HCT116 (cell line): ENCODE results near the gene INTS14. TPM values are rescaled to one million over a fixed set of nuclear protein-coding genes. Genes with fewer than 3 reads are reported as not detected.

Experiments used
- ATAC-seq: fragments of 200-7000 bp; cut with Tn5 transposase; 2 replicates; pipeline ENCODE4 v1.9.1; 2020; ENCODE audit warnings: mild to moderate bottlenecking, moderate library complexity
- BruUV-seq: library from RNA; stranded (reverse); fragments of 400-500 nt; replicated peaks from 2 replicates; lab custom pipeline; 2021; lab: Mats Ljungman, UMichigan
- CTCF ChIA-PET: fragments of 300-600 bp; sonication (Branson Sonifier 250); formaldehyde crosslinking; loops from one replicate; lab custom pipeline; 2021; ENCODE audit warnings: antibody characterized with exemption; lab: Charles Lee
- POLR2A ChIA-PET: fragments of 300-600, 350-600 bp; sonication (Branson Sonifier 250); formaldehyde crosslinking; loops from one replicate; lab custom pipeline; 2021; ENCODE audit warnings: antibody characterized with exemption; lab: Charles Lee
- RAD21 ChIA-PET, 2 experiments: fragments of 300-600 bp; sonication (Branson Sonifier 250); formaldehyde crosslinking; loops; one replicate each; lab custom pipeline; 2023; ENCODE audit warnings: low total read pairs in 2 of 2; ENCODE audit not compliant: uncharacterized antibody in 2 of 2, unreplicated experiment in 2 of 2, low non-redundant PET in 1 of 2; lab: Charles Lee
- DNase-seq: peaks from one replicate; pipeline ENCODE4 v3.0.0-alpha.2; 2010; ENCODE audit warnings: low read depth, low spot score
- H2AFZ ChIP-seq: fragments of 200-600 bp; shearing (Covaris generic), sonication (generic); 2 replicates; pipeline ENCODE4 v1.6.1; 2017; ENCODE audit warnings: low read depth, mixed run types, mixed read lengths, antibody characterized with exemption, low read length; ENCODE audit not compliant: poor library complexity, severe bottlenecking
- H3K27ac ChIP-seq: 2 replicates; pipeline ENCODE4 v1.5.1; 2012; ENCODE audit warnings: low read depth, low read length
- H3K27me3 ChIP-seq: fragments of 200-600 bp; sonication (generic); 2 replicates; pipeline ENCODE4 v1.6.1; 2016; ENCODE audit warnings: mixed run types, low read length, mixed read lengths; ENCODE audit not compliant: insufficient read depth
- H3K36me3 ChIP-seq, 2 experiments: fragments of 200-500 bp in 1 of 2; fragments of 200-600 bp in 1 of 2; sonication (Bioruptor generic) in 1 of 2; sonication (generic) in 1 of 2; 2 replicates each; pipeline versions ENCODE4 v1.5.1 to v1.6.1; 2014 to 2016; ENCODE audit warnings: low read length in 2 of 2, inconsistent platforms in 1 of 2, mixed read lengths in 1 of 2, mixed run types in 1 of 2; ENCODE audit not compliant: insufficient read depth in 2 of 2, control insufficient read depth in 1 of 2
- H3K4me1 ChIP-seq, 2 experiments: fragments of 200-600 bp in 1 of 2; sonication (generic) in 1 of 2; 2 replicates each; pipeline versions ENCODE4 v1.5.1 to v1.6.1; 2012 to 2017; ENCODE audit warnings: low read length in 2 of 2, inconsistent platforms in 1 of 2, mild to moderate bottlenecking in 1 of 2, mixed read lengths in 1 of 2, mixed run types in 1 of 2, moderate library complexity in 1 of 2; ENCODE audit not compliant: insufficient read depth in 2 of 2, control insufficient read depth in 1 of 2
- H3K4me2 ChIP-seq: fragments of 200-600 bp; sonication (generic); 2 replicates; pipeline ENCODE4 v1.6.1; 2017; ENCODE audit warnings: mixed run types, low read length, mixed read lengths
- H3K4me3 ChIP-seq, 2 experiments: fragments of 200-600 bp in 1 of 2; sonication (generic) in 1 of 2; replicated peaks in 1 of 2; 2 replicates each; pipeline ENCODE4 v1.5.1; 2011 to 2016; ENCODE audit warnings: low read length in 2 of 2, control low read depth in 1 of 2, low read depth in 1 of 2, mild to moderate bottlenecking in 1 of 2, mixed read lengths in 1 of 2, mixed run types in 1 of 2
- H3K79me2 ChIP-seq: fragments of 200-600 bp; sonication (generic); 2 replicates; pipeline ENCODE4 v1.6.1; 2017; ENCODE audit warnings: mild to moderate bottlenecking, mixed run types, low read length, moderate library complexity, mixed read lengths; ENCODE audit not compliant: insufficient read depth
- H3K9ac ChIP-seq: fragments of 200-600 bp; sonication (generic); 2 replicates; pipeline ENCODE4 v1.6.1; 2016; ENCODE audit warnings: low read length, mixed read lengths
- H3K9me2 ChIP-seq: fragments of 200-600 bp; sonication (generic), shearing (Covaris generic); 2 replicates; pipeline ENCODE4 v1.6.1; 2017; ENCODE audit warnings: mixed run types, mild to moderate bottlenecking, moderate library complexity; ENCODE audit not compliant: insufficient read depth
- H3K9me3 ChIP-seq, 2 experiments: fragments of 200-500 bp in 1 of 2; fragments of 200-600 bp in 1 of 2; sonication (Bioruptor generic) in 1 of 2; sonication (generic) in 1 of 2; 2 replicates each; pipeline ENCODE4 v1.6.1; 2014 to 2017; ENCODE audit warnings: low read length in 2 of 2, mixed read lengths in 2 of 2, inconsistent platforms in 1 of 2, low read depth in 1 of 2, mild to moderate bottlenecking in 1 of 2, mixed run types in 1 of 2, moderate library complexity in 1 of 2; ENCODE audit not compliant: control insufficient read depth in 1 of 2, insufficient read depth in 1 of 2
- H4K20me1 ChIP-seq: fragments of 200-600 bp; sonication (generic), shearing (Covaris generic); 2 replicates; pipeline ENCODE4 v1.6.1; 2017; ENCODE audit warnings: mixed run types, mild to moderate bottlenecking, moderate library complexity; ENCODE audit not compliant: insufficient read depth
- CBX3 ChIP-seq: IDR thresholded peaks from 2 replicates; pipeline ENCODE4 v1.6.1; 2012; ENCODE audit warnings: low read depth
- CEBPB ChIP-seq: IDR thresholded peaks from 2 replicates; pipeline ENCODE4 v1.6.1; 2012; ENCODE audit warnings: low read depth
- CTCF ChIP-seq, 3 experiments: fragments of 200-600 bp in 1 of 3; sonication (generic) in 1 of 3; IDR thresholded peaks in 2 of 3; conservative IDR thresholded peaks in 1 of 3; 2 replicates each; pipeline ENCODE4 v1.5.1; 2012 to 2017; ENCODE audit warnings: low read depth in 2 of 3, low read length in 2 of 3, antibody characterized with exemption in 1 of 3, borderline replicate concordance in 1 of 3, control low read depth in 1 of 3, mild to moderate bottlenecking in 1 of 3, mixed read lengths in 1 of 3, mixed run types in 1 of 3, moderate library complexity in 1 of 3; ENCODE audit not compliant: insufficient read depth in 1 of 3
- ELF1 ChIP-seq: IDR thresholded peaks from 2 replicates; pipeline ENCODE4 v1.6.1; 2012; ENCODE audit warnings: low read depth, borderline replicate concordance
- EZH2 ChIP-seq: fragments of 200-600 bp; sonication (generic); IDR thresholded peaks from 2 replicates; pipeline ENCODE4 v1.6.1; 2017; ENCODE audit warnings: antibody characterized with exemption, mixed run types
- FOSL1 ChIP-seq: IDR thresholded peaks from 2 replicates; pipeline ENCODE4 v1.6.1; 2012; ENCODE audit warnings: low read depth
- JUND ChIP-seq: IDR thresholded peaks from 2 replicates; pipeline ENCODE4 v1.6.1; 2012
- MAX ChIP-seq: IDR thresholded peaks from 2 replicates; pipeline ENCODE4 v1.6.1; 2012
- POLR2A ChIP-seq: IDR thresholded peaks from 2 replicates; pipeline ENCODE4 v1.7.0; 2011; ENCODE audit warnings: borderline replicate concordance; ENCODE audit not compliant: insufficient read depth, insufficient read length; ENCODE audit errors: extremely low read depth
- SIN3A ChIP-seq: IDR thresholded peaks from 2 replicates; pipeline ENCODE4 v1.6.1; 2012; ENCODE audit warnings: low read depth
- SP1 ChIP-seq: IDR thresholded peaks from 2 replicates; pipeline ENCODE4 v1.6.1; 2012; ENCODE audit warnings: low read depth
- ZBTB33 ChIP-seq: IDR thresholded peaks from 2 replicates; pipeline ENCODE4 v1.6.1; 2011; ENCODE audit warnings: mild to moderate bottlenecking, low read length, moderate library complexity; ENCODE audit not compliant: insufficient replicate concordance; ENCODE audit errors: extremely low read depth
- ZFX ChIP-seq: fragments of 450-650 bp; IDR thresholded peaks from 2 replicates; pipeline ENCODE4 v1.6.1; 2017
- ZNF274 ChIP-seq: fragments of 200-500 bp; sonication (Bioruptor generic); IDR thresholded peaks from 2 replicates; pipeline ENCODE4 v1.6.1; 2014; ENCODE audit warnings: mild to moderate bottlenecking, low read depth, low read length, inconsistent platforms
- intact Hi-C: fragments of 100-400 bp; cut with micrococcal nuclease; formaldehyde crosslinking; loops from 2 replicates; pipeline ENCODE4 v1.10.0; 2022
- total RNA-seq: library from RNA; stranded (reverse); gene quantifications from one replicate; pipeline ENCODE4 v1.2.1, GENCODE V29; 2021; ENCODE audit not compliant: unreplicated experiment

INTS14 gene
- total RNA-seq, 1 experiment from 2014 or later = 50.1 TPM

GRCh38 chr15:65619626-65620290, 8.8 kb upstream of the INTS14 start:
- no peaks in the 10 kb centered on the region for H3K27me3 ChIP-seq
- intact Hi-C loops = no loop called here
- CTCF ChIA-PET = no interaction called here
- no peak overlapping the region for H2AFZ ChIP-seq
- no peaks in the 10 kb centered on the region for H4K20me1 ChIP-seq
- no peak overlapping the region for H3K4me2 ChIP-seq
- no peaks in the 10 kb centered on the region for H3K4me1 ChIP-seq
- no peaks in the 10 kb centered on the region for H3K79me2 ChIP-seq
- no peaks in the 10 kb centered on the region for H3K9me2 ChIP-seq
- RAD21 ChIA-PET = no interaction called here
- H3K4me3 ChIP-seq = no peak overlapping the region
- ATAC-seq (no peak), DNase-seq (no peak)
- TF ChIP-seq ZFX (no peak), JUND (no peak), ZBTB33 (no peak), FOSL1 (no peak), ELF1 (no peak), CEBPB (no peak), SIN3A (no peak), MAX (no peak), SP1 (no peak), EZH2 (no peak), ZNF274 (no peak), CTCF (IDR thresholded peaks at IDR 0.05 in 2 of 3, conservative IDR thresholded peaks at IDR 0.05 in 1 of 3; ENCODE audit: borderline replicate concordance in 1 of 3, insufficient read depth in 1 of 3, low read depth in 2 of 3, low read length in 2 of 3) (no peak), CBX3 (no peak), POLR2A (no peak)
- no peaks in the 10 kb centered on the region for H3K9me3 ChIP-seq
- no peak overlapping the region for H3K27ac ChIP-seq
- POLR2A ChIA-PET = no interaction called here
- H3K9ac ChIP-seq = no peak overlapping the region
- H3K36me3 ChIP-seq = no peaks in the 10 kb centered on the region
- no TSS peak for BruUV-seq
